ENCODE results near the gene EFNB3. TPM values are rescaled to one million over a fixed set of nuclear protein-coding genes. Genes with fewer than 3 reads are reported as not detected.

Gene EFNB3, protein sequence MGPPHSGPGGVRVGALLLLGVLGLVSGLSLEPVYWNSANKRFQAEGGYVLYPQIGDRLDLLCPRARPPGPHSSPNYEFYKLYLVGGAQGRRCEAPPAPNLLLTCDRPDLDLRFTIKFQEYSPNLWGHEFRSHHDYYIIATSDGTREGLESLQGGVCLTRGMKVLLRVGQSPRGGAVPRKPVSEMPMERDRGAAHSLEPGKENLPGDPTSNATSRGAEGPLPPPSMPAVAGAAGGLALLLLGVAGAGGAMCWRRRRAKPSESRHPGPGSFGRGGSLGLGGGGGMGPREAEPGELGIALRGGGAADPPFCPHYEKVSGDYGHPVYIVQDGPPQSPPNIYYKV
- polyA plus RNA-seq (ENCODE audit: insufficient read length): 21.3 TPM
- long read RNA-seq, donor 1, partial matches to known transcripts: 0 of 2 reads
- long read RNA-seq, donor 1, other reads (novel, unspliced or antisense): 0 of 2 reads
- long read RNA-seq, donor 2, partial matches to known transcripts: 0 of 3 reads
- long read RNA-seq, donor 2, other reads (novel, unspliced or antisense): 0 of 3 reads
- long read RNA-seq, donor 3, transcript EFNB3-201 (5 exons, 3,222 nt): major isoform, 6 of 6 reads
- long read RNA-seq, donor 3, partial matches to known transcripts: 0 of 6 reads
- long read RNA-seq, donor 3, other reads (novel, unspliced or antisense): 0 of 6 reads
- long read RNA-seq, donor 4: 0 reads
- long read RNA-seq, donor 5, partial matches to known transcripts: 0 of 2 reads
- long read RNA-seq, donor 5, other reads (novel, unspliced or antisense): 0 of 2 reads
- long read RNA-seq, donor 6, transcript EFNB3-201 (5 exons, 3,222 nt): major isoform, 5 of 48 reads
- long read RNA-seq, donor 6, partial matches to known transcripts: 43 of 48 reads
- long read RNA-seq, donor 6, other reads (novel, unspliced or antisense): 0 of 48 reads
- long read RNA-seq, donor 7, transcript EFNB3-201 (5 exons, 3,222 nt): major isoform, 7 of 7 reads
- long read RNA-seq, donor 7, partial matches to known transcripts: 0 of 7 reads
- long read RNA-seq, donor 7, other reads (novel, unspliced or antisense): 0 of 7 reads
- long read RNA-seq, donor 8, partial matches to known transcripts: 0 of 2 reads
- long read RNA-seq, donor 8, other reads (novel, unspliced or antisense): 0 of 2 reads

DNA sequence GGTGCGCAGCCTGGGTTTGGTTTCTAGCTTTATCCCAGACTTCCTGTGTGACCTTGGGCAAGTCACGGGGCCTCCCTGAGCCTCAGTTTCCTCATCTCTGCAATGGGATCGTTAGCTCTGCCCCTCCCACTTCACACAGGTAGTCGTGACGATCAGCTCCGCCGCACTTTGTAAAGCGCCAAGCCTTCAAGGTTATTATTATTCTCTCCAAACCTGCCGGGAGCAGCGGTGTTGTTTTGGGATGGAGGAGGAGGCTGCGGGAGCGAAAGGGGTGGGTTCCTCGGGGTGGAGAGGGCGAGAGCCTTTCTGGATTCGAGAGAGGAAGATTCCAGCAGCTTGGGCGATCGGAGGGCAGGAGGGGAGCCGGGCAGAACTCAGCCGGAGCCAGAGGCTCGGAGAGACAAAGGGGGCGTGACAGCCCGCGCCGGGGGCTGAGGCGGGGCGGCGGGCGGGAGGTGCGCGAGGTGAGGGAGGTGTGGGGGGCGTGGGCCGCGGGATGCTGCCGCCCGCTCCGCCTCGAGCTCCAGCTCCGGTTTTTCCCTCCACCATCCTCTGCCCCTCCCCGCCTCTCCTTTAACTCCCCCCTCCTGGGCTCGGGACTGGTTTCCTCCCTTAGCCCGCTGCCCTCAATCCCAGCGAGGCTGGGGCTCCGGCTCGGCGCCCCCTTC, at the start of gene EFNB3:
TSS of gene EFNB3 (plus strand) at position 602 of the 668 bp plus-strand sequence. CDS start 397 bp downstream, outside the sequence.
- peak; percentile 70 for DNase-seq

DNA sequence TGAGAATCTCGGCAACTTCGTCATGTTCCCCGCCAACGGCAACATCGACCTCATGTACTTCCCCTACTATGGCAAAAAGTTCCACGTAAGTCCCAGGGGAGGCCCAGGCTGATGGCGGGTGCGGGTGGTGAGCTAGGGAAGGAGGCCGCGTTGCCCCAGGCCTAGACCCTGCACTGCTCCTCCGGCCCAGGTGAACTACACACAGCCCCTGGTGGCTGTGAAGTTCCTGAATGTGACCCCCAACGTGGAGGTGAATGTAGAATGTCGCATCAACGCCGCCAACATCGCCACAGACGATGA, 49.5 kb upstream of the EFNB3 start:
- DNase-seq: no peak

DNA sequence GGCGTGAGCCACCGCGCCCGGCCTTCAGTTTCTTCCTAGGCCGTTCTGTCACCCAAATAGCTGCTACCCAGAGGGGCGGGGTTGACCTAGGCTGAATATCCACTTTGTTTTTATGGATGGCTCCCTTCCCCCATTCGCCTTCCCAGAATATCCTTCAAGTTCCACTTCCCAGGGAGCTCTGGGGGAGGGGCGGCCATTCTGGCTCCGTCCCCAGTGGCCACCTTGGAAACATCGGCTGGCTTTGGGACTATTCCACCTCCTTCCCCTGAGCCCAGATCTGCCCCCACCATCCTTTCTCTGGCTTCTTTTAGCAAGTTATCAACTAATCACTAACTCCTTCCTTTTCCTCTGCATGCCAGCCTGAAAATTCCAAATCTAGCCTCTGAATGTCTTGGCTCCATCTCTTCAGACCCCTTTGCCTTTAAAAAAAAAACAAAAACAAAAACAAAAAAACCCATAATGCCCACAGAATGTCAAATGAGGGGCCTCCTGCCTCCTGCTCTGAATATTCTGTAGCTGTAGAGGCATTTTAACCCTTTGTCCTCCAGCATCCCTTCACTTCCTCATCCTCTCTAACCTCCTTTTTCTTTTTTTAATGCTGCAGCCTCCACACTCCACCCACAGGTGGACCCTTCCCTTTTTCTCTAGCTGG, 47.9 kb upstream of the EFNB3 start:
- peak; percentile 72 for DNase-seq

DNA sequence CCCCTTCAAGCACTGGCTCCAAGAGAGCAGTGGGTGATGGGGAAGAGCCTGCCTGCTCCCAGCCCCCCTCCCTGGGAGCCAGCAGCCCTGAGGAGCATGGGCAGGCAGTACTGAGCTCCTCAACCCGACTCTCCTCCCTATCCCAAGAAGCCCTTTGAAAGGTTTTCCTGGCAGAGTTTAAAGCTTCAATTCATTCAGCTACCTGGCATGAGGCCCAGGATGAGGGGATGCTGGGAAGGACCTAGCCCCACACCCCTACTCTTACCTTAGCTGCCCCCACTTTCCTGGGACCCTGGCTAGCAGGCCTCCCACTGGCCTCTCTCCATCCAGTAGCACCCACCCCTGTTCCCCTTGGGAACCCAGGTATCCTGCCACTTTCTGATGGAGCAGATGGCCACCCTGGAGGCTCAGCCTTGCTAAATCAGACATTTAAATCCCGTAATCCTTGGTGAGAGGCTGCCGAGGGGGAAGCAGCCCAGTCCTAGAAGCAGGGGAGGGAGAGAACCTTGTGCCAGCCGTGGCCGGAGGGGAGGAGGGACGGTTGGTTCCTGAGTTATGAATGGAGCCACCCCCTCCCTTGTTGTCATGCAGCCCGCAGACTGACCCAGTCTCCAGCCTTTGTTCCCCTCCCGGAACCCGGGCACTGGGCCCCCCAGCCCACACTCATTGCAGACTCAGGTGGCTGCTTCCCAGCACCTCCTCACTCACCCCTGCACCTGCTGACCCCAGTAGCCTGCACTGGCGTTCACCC, 37.2 kb upstream of the EFNB3 start:
- DNase-seq: no peak

DNA sequence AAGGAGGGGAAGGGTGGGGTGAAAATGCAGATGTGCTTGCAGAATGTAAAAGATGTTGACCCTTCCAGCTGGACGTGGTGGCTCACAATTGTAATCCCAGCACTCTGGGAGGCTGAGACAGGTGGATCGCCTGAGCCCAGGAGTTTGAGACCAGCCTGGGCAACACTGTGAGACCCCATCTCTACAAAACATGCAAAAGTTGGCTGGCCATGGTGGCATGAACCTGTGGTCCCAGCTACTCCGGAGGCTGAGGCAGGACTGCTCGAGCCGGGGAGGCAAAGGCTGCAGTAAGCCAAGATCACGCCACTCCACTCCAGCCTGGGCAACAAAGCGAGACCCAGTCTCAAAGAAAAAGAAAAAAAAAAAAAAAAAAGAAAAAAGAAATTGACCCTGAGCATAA, 36.5 kb upstream of the EFNB3 start:
- DNase-seq: no peak

DNA sequence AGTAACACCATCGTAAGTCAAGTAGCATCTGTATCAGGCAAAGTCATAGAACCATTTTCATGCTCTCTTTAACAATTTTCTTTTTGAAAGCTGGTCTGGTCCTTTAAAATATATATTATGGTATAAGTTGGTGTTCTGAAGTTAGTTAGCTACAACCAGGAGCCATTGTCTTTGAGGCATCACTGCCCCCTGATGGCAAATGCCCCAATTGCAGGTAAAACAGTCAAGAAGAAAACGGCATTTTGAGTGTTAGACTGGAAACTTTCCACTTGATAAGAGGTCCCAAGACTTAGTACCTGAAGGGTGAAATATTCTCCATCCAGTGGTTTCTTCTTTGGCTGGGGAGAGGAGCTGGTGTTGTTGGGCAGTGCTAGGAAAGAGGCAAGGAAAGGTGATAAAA, 31.8 kb upstream of the EFNB3 start:
- DNase-seq: no peak

DNA sequence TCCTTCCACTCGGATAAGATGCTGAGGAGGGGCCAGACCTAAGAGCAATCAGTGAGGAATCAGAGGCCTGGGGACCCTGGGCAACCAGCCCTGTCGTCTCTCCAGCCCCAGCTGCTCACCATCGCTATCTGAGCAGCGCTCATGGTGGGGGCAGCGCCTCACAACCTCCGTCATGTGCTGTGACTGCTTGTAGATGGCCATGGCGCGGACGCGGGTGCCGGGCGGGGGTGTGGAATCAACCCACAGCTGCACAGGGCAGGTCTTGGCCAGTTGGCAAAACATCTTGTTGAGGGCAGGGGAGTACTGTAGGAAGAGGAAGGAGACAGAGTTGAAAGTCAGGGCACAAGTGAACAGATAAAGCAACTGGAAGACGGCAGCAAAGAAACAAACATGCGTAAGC, 30.1 kb upstream of the EFNB3 start:
- DNase-seq: no peak

DNA sequence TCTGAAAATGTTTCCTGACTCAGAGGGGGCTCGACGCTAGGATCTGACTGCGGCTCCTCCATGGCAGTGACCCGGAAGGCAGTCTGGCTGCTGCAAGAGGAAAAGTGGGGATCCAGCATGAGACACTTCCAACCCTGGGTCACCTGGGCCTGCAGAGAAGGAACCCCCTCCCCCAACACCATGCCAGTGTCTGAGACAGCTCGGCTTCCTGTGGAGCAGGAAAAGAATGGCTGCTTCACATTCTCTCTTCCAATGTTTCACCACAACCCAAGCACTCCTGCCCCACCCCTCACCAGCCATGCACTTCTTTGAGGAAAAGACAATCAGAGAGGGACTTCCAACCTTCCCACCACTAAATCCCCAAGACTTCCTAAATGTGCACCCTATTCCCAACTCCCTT, 28.5 kb upstream of the EFNB3 start:
- DNase-seq: no peak

DNA sequence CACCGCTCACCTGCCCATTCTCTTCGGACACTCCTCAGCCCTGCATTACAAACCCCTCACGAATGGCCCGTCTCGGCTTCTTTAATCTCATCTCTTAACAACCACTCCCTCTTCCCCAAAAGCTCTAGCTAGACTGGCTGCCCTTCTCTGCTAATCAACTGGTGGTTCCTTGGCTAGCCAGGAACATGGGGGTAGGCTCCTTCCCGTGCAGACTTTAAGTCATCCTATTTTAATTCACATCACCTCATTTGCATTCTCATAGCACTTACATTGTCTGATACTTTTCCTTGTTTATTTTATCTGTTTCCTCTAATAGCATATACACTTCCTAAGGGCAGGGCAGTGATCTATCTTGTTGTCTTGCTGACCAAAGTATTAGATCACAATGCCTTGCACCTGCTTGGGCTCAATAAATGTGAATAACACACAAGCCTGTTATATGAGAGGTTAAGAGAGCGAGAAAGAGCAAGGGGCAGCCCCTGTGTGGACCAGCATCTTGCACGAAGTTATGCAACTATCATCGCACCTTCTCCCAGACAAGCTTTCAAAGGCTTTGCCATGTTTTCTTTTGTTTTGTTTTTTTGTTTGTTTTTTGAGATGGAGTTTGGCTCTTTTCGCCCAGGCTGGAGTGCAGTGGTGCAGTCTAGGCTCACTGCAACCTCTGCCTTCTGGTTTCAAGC, 27.5 kb upstream of the EFNB3 start:
- no peak for DNase-seq

DNA sequence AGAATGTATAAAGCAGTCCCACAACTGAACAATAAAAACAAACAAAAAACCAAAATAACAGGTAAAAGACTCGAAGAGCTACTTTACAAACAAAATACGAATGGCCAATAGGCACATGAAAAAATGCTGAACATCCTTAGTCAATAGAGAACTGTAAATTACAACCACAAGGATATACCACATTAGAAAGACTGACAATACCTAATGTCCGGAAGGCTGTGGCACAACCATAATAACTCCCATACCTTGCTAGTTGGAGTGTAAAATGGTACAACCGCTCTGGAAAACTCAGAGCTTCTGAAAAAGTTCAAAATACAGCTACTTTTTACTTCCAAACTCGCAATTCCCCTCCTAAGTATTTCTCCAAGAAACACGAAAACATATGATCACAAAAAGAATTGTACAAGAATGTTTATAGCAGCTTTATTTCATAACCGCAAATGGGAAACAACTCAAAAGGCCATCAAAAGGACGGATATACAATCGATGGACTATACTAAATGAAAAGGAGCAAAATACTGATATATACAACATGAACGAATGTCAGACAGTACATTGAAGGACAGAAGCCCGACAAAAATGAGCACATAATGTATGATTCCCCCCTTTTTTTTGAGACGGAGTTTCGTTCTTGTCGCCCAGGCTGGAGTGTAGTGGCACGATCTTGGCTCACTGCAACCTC, 20.0 kb upstream of the EFNB3 start:
- DNase-seq: no peak

DNA sequence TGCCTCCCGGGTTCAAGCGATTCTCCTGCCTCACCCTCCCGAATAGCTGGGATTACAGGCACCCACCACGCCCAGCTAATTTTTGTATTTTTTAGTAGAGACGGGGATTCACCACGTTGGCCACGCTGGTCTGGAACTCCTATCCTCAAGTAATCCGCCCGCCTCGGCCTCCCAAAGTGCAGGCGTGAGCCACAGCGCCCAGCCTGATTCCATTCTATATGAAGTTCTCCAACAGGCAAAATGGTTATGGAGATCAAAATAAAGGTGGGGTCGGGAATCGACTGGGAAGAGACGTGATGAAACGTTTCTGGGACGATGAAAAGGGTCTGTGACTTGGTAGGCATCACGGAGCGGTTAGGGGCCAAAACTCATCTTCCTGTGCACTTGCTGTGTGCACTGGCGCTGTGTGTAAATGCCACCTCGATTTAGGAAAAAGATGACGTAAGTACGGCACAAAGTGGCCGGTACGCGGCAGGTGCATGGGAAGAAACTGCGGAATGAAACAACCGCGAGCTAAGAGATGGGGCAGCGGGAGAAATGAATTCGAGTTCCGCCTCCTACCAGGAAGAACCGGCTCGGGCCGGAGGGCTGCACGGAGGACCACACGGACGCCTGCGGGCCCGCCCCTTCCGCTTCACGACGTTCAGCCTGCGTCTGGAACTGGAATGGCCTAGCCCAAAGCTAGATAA, 19.3 kb upstream of the EFNB3 start:
- peak; percentile 95 for DNase-seq

DNA sequence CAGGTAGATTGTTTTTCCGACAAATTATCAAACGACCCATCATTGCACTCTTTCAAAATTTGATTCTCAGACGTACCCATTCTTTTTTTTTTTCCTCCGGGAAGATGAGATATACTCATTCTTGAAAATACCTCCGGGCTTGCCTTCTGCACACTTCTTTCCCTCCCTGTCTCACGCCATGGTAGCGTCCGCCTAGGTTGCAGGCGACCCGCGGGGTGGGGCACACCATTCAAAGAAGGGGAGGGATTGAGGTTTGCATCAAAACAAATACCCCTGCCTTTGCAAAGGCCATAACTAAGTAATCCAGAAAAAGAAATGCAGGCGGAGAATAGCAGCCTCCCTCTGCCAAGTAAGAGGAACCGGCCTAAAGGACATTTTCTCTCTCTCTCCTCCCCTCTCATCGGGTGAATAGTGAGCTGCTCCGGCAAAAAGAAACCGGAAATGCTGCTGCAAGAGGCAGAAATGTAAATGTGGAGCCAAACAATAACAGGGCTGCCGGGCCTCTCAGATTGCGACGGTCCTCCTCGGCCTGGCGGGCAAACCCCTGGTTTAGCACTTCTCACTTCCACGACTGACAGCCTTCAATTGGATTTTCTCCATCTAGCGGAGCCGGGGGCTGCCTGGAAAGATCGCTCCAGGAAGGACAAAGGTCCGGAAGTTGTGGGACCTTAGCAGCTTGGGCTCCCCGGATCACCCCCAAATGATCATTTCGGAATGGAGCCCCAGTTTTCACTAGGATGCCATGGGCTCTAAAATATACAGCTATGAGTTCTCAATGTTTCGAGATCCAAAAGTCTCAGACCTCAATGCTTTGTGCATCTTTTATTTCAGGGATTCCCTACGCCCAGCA, 18.6 kb upstream of the EFNB3 start:
- no peak for DNase-seq

DNA sequence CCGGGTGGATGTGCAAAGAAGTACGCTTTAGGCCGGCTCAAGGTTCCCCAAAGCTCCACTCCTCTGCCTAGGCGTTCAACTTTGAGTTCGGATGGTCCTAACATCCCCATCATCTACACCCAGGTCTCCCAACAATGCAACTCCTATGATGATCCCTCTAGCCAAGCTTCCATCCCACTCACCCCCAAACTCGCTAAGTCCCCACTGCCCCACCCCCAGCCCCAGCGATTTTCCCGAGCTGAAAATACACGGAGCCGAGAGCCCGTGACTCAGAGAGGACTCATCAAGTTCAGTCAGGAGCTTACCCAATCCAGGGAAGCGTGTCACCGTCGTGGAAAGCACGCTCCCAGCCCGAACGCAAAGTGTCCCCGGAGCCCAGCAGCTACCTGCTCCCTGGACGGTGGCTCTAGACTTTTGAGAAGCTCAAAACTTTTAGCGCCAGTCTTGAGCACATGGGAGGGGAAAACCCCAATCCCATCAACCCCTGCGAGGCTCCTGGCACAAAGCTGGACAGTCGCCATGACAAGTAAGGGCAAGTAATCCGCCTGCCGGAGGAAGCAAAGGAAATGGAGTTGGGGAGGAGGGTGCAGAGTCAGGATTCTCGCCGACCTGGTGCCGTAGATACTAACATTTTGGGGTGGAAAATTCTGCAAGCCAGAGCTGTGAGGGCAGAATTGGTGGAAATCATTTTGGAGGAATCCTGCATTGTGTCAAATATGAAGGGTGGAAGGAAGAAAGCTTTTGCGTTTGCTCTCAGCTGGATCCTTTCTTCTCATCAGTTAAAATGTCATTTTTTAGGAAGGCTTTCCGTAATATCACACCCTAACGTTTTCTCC, 17.7 kb upstream of the EFNB3 start, which contains the start of gene TP53:
TSS of gene TP53 (minus strand) at position 419 of the 836 bp plus-strand sequence. CDS start 10,896 bp downstream, outside the sequence.
- DNase-seq: peak; percentile 92

DNA sequence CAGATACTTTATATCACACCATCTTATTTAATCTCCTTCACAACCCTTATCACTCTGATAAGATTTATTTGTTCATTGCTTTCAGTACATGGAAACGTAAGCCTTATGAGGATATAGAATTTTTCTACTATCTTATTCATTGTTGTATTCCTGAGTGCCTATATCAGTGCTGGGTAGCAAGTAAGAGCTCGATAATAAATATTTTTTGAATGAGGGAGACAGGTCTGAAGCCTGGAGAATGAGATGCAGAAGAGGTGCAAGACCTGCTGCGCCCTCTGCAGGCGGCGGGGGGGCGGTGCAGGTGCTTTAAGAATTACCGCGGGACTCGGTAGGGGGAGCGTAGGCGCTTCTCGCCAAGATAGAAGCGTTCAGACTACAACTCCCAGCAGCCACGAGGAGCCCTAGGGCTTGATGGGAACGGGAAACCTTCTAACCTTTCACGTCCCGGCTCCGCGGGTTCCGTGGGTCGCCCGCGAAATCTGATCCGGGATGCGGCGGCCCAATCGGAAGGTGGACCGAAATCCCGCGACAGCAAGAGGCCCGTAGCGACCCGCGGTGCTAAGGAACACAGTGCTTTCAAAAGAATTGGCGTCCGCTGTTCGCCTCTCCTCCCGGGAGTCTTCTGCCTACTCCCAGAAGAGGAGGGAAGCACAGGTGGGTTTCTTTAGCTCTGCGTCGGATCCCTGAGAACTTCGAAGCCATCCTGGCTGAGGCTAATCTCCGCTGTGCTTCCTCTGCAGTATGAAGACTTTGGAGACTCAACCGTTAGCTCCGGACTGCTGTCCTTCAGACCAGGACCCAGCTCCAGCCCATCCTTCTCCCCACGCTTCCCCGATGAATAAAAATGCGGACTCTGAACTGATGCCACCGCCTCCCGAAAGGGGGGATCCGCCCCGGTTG, 16.8 kb upstream of the EFNB3 start, which contains the start of gene WRAP53:
TSS of gene WRAP53 (plus strand) at position 570 of the 900 bp plus-strand sequence. CDS start at position 742, 172 bp downstream.
- peak; percentile 99 for DNase-seq

DNA sequence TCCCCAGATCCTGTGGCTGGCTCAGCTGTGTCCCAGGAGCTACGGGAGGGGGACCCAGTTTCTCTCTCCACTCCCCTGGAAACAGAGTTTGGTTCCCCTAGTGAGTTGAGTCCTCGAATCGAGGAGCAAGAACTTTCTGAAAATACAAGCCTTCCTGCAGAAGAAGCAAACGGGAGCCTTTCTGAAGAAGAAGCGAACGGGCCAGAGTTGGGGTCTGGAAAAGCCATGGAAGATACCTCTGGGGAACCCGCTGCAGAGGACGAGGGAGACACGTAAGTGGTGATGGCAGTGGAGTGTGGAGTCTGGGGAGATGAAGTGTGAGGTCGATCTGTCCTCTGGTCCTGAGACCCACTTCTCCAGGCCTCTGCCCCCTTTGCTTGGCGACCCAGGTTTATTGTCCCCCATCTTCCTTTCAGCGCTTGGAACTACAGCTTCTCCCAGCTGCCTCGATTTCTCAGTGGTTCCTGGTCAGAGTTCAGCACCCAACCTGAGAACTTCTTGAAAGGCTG, 16.1 kb upstream of the EFNB3 start:
- no peak for DNase-seq

All from left kidney (tissue), 8 donors.